ENCODE data around the gene E2F4.

GRCh38 chr16:67182288-67182687 lies 9.7 kb upstream of the E2F4 start:
- TF ChIP-seq EZH2 (IDR thresholded peaks at IDR 0.05; ENCODE audit: low read length, unreplicated experiment) = no peak
- TF ChIP-seq CTCF (conservative IDR thresholded peaks at IDR 0.05; ENCODE audit: low read depth, low read length) = no peak
